GM21619 (cell line): Measurements from ENCODE around the gene MND1.

Source experiments
- ATAC-seq: cut with Tn5 transposase; IDR thresholded peaks from one replicate; pipeline ENCODE4 v1.9.1; 2021; ENCODE audit not compliant: unreplicated experiment

Gene MND1

DNA sequence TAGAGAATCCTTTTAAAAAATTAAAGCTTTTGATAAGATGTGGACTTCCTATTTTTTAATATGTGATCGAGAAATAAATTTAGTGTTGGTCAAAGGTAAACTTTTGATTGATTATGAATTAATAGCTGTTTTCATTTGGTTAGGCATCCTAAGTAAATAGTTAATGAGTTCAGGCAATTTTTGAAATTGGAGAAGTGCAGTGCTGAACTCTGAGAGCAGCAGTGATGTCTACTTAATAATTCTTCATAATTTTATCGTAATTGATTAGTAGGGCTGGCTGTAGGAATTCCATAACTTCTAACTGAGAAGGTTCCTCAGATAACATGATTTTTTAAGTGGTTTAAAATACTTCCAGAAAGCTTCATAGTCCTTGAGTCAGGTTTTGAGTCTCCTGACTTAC is 1.5 kb downstream of the MND1 start:
- no peak for ATAC-seq

DNA sequence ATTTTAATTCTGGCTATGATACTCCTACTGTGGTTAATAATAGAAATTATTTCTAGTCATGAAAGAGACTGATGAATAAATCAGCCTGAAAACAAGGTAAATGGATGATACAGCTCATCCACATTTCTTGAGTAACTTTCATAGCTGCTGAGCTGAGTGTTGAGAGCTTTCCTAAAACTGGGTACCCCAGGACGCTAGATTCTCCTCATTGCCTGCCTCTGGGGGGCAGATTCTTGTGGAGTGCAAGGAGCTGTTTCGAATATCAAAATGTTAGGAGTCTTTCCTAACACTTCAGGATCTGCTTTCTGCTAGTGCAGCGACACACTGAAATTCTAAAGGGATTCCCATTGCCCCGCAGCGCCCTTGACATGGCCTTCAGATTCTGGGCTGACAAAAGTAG is 2.1 kb downstream of the MND1 start:
- ATAC-seq: no peak

DNA sequence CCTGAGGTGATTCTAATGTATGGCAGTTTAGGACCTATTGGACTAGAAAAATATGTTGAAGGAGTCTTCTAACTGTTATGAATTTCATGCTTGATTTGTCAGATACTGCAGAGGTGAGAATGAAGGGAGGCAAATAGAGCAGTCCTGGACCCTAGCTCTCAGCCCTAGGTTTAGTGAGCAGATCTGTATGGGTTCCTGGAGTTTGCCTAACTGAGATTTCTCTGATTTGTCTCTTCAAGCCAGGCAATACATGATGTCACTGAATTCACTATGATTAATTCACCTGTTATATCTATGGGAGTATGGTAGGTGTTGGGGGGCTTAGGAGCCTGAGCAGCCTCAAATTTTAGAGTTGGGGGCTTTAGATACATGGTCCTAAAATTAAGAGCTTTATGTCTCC is 2.6 kb downstream of the MND1 start:
- no peak for ATAC-seq

- no peak for ATAC-seq
Observed at GRCh38 chr4:153348006-153348405, 3.5 kb downstream of the MND1 start.

DNA sequence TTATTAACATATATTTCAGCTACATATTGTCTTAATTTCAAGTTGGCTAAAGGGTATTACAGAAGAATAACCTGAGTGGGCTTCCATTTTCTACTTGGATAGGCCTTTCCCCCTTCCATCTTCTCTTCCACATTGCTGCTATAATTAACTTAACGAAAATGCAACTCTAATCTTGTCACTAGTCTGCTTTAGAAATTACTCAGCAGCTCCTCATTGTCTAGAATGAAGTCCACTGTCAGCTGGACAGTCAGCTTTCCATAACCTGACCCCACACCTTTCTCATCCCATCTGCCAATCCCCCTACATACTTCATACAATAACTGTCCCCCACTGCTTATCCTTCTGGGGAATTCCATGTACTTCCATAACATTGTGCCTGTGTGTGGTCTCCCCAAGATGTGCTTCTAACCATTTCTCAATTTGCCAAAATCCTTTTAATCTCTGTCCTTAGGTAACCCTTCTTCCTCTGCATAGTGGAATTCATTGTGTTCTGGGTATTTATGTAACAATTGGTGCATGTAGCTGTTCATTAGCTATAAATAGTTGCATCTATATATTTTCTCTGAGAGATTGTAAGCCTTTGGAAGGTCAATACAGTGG is 4.8 kb downstream of the MND1 start:
- no peak for ATAC-seq

DNA sequence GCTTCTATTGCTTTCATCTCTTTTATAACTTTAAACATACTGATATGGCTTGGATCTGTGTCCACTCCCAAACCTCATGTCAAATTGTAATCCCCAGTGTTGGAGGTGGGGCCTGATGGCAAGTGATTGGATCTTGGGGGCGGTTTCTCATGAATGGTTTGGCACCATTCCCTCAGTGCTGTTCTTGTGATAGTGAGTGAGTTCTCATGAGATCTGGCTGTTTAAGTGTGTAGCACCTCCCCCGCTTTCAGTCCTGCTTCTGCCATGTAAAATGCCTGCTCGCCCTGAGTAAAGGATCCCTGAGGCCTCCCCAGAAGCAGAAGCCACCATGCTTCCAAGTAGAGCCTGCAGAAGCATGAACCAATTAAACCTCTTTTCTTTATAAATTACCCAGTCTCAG is 17.7 kb downstream of the MND1 start:
- ATAC-seq: no peak

- ATAC-seq: no peak
Observed at GRCh38 chr4:153364061-153364460, 19.6 kb downstream of the MND1 start.

- no peak for ATAC-seq
Observed at GRCh38 chr4:153365003-153365402, 20.5 kb downstream of the MND1 start.

DNA sequence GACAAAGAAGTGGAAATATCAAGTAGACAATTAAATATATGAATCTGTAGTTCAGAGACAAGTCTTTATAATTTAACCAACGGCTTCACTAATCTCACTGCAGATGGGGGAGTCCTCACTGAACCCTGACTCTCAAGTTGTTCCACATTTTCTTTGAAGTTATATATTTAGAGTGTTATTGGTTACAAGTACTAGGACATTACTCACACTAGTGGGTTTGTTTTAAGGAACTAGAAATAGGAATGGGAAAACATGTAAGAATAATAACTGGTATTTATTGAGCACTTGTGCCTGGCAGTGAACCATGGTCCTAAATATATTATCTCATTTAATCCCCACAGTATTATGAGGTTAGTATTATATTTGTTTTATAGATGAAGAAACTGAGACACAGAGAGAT is 22.0 kb downstream of the MND1 start:
- no peak for ATAC-seq

- no peak for ATAC-seq
Observed at GRCh38 chr4:153367092-153367491, 22.6 kb downstream of the MND1 start.

DNA sequence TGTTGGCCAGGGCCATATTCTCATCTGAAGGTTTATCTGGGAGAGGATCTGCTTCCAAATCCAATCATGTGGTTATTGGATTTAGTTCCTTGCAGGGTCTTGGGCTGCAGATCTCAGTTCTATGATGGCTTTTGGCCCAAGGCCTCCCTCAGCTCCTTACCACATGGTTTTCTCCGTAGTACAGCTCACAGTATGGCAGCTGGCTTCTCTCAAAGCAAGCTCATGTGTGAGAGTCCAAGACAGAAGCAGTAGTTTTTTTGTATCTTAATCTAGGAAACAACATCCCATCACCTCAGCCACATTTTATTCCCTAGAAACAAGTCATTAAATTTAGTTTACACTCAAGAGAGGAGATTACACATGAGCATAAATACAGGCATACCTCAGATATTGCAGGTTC is 24.5 kb downstream of the MND1 start:
- ATAC-seq: no peak

DNA sequence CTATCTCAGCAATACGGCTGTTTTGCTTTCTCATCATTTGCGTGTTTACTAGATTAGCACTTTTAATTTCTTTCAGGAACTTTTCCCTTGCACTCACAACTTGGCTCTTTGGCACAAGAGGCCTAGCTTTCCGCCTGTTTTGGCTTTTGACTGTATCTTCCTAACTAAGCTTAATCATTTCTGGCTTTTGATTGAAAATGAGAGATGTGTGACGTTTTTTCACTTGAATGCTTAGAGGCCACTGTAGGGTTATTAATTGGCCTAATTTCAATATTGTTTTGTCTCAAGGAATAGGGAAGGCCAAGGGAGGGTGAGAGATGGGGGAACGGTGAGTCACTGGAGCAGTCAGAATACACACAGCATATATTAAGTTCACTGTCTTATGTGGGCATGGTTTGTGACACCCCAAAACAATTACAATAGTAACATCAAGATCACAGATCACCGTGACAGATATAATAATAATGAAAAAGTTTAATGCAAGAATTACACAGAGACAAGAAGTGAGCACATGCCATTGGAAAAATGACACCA is 27.3 kb downstream of the MND1 start:
- no peak for ATAC-seq

DNA sequence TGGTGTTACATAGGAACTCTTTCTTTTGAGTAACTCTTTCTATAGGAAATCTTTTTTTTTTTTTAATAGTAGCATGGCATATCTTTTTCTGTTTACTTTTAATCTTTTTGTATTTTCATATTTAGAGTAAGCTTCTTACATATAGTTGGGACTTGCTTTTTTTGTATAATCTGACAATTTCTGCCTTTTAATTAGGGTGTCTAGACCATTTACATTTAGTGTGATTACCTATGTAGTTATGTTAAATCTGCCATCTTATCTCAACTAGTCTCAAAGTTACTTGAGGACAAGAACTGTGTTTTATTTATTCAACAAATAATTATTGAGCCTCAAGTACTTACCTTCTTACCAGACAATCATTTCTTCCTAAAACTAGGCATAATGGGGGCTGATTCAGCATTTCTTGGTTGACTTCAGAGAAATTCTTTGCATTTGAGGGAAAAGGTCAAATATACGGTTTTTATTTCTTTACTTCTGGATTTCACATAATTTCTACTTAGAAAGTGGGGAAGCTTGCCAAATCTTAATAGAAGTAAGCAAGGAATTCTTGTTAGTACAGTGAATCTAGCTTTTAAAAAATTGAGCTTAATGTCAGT is 28.6 kb downstream of the MND1 start:
- ATAC-seq: no peak

GRCh38 chr4:153374442-153374841 is 30.0 kb downstream of the MND1 start:
- ATAC-seq: no peak

GRCh38 chr4:153375303-153375702 is 30.8 kb downstream of the MND1 start:
- no peak for ATAC-seq

DNA sequence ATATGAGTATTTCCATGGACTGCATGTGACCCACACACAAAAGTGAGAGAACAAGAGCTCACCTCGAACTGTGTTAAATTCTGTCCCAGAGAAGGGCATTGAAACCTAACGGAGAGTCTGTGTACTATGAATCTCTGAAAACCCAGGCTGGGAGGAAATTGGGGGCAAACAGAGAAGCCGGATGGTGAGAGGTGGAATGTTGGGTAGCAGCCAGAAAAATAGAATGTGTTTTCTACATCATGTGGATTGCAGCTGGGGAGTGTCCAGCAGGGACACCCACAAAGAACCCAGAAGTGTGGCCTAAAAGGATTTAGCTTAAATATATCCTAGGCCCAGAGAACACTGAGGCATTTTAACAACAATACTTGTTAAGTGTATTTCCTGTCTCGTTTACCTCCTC is 38.6 kb downstream of the MND1 start:
- ATAC-seq: no peak

DNA sequence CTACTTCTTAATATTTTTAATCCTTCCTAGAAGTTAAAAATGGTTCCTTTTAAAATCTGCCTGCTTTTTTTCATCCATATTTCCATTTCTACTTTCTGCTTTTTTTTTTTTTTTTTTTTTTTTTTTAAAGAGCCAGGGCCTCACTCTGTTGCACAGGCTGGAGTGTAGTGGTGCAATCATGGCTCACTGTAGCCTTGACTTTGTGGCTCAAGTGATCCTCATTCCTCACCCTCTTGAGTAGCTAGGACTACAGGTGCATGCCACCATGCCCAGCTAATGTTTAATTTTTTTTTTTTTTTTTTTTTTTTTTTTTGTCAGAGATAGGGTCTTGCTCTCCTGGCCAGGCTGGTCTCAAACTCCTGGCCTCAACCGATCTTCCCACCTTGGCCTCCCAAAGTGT is 39.7 kb downstream of the MND1 start:
- no peak for ATAC-seq

- ATAC-seq: no peak
Observed at GRCh38 chr4:153385784-153386183, 41.3 kb downstream of the MND1 start.

GRCh38 chr4:153387981-153388380 is 43.5 kb downstream of the MND1 start:
- no peak for ATAC-seq

- no peak for ATAC-seq
Observed at GRCh38 chr4:153393397-153393796, 48.9 kb downstream of the MND1 start.

- no peak for ATAC-seq
Observed at GRCh38 chr4:153394945-153395344, 50.5 kb downstream of the MND1 start.

- ATAC-seq: no peak
Observed at GRCh38 chr4:153398713-153399112, 54.2 kb downstream of the MND1 start.

DNA sequence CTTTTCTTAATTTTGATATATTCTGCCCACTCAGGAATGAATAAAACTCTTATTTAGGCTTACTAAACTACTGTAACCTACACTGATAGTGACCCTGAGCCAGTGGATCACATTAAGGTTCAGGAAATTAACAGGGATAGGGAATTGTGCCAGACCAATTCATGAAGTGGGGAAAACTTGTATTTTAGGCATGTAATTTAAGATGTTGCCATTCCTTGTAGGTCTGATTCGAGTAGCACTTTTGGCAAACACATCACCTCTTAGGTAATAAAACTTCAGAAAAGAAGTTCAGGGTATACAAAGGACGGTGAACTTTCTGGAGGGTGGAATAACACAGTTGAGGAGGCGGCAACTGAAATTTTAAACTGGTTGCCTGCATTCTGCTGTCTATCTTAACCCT is 54.9 kb downstream of the MND1 start:
- ATAC-seq: no peak
